Adrenal gland (tissue), 5 donors: ENCODE results near the gene ATOH7.

ENCODE experiments used
- POLR2A ChIP-seq, 2 donors: fragments of 450-650 bp; IDR thresholded peaks; one replicate each; pipeline ENCODE4 v1.6.1; 2017; ENCODE audit warnings: antibody characterized with exemption in 2 of 2, mild to moderate bottlenecking in 2 of 2, moderate library complexity in 1 of 2
- TF ChIP-seq, protein P1 (sequence below), 6 experiments: fragments of 450-650 bp in 4 of 6; fragments of 200-600 bp in 2 of 6; sonication (generic) in 1 of 6; IDR thresholded peaks; 1 replicate in 5 of 6; 2 replicates in 1 of 6; pipeline versions ENCODE4 v1.5.1 to v1.8.0; 2016 to 2021; ENCODE audit warnings: antibody characterized with exemption in 6 of 6, mild to moderate bottlenecking in 2 of 6, moderate library complexity in 1 of 6
- donor health status: DM: no; HTN: no; CAD: no.

DNA sequence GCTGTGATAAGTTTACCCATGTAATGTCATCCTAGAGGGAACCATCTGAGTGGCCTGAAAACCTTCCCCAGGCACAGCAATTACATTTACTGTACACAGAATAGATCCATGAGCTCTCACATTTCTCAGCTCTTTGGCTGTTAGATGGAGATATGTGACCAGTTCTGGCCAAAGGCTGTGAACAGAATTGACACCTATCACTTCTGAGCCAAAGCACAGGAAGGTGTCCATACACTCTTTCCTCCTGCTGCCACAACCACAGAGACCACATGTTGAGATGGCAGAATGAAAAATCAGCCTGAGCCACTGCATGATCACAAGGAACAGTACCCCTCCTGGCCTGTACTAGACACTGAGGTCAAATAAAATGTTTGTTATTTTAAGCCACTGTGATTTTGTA lies 44.3 kb upstream of the ATOH7 start:
- TF ChIP-seq, protein P1, sequence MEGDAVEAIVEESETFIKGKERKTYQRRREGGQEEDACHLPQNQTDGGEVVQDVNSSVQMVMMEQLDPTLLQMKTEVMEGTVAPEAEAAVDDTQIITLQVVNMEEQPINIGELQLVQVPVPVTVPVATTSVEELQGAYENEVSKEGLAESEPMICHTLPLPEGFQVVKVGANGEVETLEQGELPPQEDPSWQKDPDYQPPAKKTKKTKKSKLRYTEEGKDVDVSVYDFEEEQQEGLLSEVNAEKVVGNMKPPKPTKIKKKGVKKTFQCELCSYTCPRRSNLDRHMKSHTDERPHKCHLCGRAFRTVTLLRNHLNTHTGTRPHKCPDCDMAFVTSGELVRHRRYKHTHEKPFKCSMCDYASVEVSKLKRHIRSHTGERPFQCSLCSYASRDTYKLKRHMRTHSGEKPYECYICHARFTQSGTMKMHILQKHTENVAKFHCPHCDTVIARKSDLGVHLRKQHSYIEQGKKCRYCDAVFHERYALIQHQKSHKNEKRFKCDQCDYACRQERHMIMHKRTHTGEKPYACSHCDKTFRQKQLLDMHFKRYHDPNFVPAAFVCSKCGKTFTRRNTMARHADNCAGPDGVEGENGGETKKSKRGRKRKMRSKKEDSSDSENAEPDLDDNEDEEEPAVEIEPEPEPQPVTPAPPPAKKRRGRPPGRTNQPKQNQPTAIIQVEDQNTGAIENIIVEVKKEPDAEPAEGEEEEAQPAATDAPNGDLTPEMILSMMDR (IDR thresholded peaks at IDR 0.05) = no peak
- no peak for TF ChIP-seq POLR2A (IDR thresholded peaks at IDR 0.05)
